HG02885 (cell line): Measurements from ENCODE around the gene METTL9.
"Not testable (repeated sequence)": the region's sequence is repeated elsewhere in the genome, so short reads cannot be mapped to it uniquely, and the experiment has no call there.

Source experiments
- ATAC-seq: cut with Tn5 transposase; IDR thresholded peaks from one replicate; pipeline ENCODE4 v1.9.1; 2021; ENCODE audit warnings: mild to moderate bottlenecking; ENCODE audit not compliant: unreplicated experiment, poor library complexity

The METTL9 gene

GRCh38 chr16:21631376-21631775 lies 32.0 kb downstream of the METTL9 start:
- not testable (repeated sequence) for ATAC-seq

GRCh38 chr16:21631951-21632575 lies 32.7 kb downstream of the METTL9 start:
- not testable (repeated sequence) for ATAC-seq

- ATAC-seq, result no peak
Measured at GRCh38 chr16:21634216-21634615, 34.8 kb downstream of the METTL9 start.

DNA sequence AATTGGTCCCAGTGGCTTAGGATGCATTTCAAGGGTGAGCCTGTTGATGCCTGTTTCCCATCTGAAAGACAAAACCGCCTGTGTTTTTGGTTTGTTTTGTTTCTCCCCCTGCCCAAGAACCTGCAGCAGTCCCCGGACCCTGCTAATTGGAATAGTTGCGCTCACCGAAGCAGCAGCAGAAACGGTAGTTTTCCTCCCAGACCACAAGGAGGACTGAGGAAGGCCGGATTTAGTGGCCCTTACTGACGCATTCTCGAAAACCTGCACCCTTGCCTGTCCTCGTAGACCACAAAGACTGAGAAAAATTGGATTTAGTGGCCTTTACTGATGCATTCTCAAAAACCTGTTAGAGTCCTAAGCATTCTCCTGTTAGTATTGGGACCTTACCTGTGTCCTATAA lies 36.3 kb downstream of the METTL9 start:
- not testable (repeated sequence) for ATAC-seq

GRCh38 chr16:21637032-21637968 lies 37.9 kb downstream of the METTL9 start:
- no peak for ATAC-seq

DNA sequence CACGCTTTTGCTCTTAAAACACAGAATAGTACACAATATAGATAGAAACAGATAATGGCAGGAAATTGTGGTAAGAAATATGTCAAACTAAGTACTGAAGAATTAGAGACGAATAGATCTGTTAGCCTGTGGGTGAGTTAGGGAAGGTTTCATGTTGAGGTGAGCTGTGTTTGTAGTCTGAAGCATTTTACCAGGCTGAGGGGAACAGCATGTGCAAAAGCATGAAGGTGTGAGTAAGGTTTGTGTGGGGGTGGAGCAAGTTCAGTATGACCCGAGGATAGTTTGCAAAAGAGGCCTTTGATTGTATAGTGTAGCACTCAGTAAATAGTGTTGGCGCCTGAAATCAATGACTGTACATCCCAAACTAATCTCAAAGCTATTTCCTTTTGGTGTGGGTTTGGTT lies 39.2 kb downstream of the METTL9 start:
- ATAC-seq, result no peak

DNA sequence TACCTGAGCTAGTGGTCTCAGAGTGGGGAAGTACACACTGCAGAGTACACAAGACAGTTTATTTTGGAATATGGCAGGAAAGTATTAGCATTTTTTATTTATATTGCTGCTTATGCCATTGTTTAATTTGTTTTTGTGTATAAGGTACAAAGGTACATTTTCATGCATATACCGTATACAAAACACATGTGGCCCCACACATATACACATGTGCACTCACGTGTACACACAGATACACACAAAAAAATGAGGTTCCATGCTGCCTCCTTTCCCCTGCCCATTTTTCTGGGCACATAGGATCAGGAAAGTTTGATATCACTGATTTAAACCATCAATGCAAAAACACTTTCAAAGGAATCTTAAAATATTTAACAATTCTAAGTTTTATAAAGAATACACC lies 40.1 kb downstream of the METTL9 start:
- no peak for ATAC-seq

- ATAC-seq, result no peak
Measured at GRCh38 chr16:21641916-21642315, 42.5 kb downstream of the METTL9 start.

DNA sequence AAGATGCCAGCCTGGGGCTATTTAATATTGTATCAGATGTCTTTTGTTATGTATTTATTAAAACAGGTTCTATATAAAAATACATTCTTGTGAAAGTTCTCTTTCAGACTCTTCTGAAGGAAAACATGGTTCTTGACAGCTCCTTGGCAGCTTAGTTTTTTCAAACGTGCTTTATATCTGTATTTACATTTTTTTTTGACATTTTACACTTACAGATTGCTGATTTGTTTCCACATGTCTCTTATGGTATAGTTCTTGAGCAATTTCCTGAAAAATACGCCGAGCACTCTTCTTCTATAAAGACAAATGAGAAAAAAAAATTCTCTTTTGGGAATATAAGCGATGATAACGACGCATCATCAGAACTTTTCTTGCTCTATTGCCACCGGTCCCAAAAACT lies 43.5 kb downstream of the METTL9 start:
- ATAC-seq, result no peak

GRCh38 chr16:21643785-21644184 lies 44.4 kb downstream of the METTL9 start:
- no peak for ATAC-seq

GRCh38 chr16:21644674-21645073 lies 45.3 kb downstream of the METTL9 start:
- no peak for ATAC-seq

DNA sequence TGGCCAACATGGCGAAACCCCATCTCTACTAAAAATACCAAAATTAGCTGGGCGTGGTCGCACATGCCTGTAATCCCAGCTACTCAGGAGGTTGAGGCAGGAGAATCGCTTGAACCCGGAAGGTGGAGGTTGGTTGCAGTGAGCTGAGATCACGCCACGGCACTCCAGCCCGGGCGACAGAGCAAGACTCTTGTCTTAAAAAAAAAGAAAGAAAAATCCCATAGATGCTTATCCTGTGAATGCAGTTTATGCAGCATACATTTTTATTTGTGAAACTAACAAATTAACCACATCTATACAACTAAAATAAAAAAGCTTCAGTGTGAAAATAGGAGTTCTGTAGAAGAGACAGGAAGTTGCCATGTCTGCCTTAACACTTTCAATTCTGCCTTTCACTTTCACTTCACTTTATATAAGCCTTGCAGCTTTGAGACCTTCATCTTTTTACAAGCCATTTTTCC lies 45.9 kb downstream of the METTL9 start:
- ATAC-seq, result no peak

- ATAC-seq, result no peak
Measured at GRCh38 chr16:21646091-21646490, 46.7 kb downstream of the METTL9 start.

GRCh38 chr16:21646721-21647561 lies 47.6 kb downstream of the METTL9 start:
- ATAC-seq, result peak; percentile 88

GRCh38 chr16:21647562-21648164 lies 48.3 kb downstream of the METTL9 start:
- no peak for ATAC-seq

GRCh38 chr16:21649826-21650406 lies 50.5 kb downstream of the METTL9 start:
- ATAC-seq, result not testable (repeated sequence)

GRCh38 chr16:21650521-21650920 lies 51.1 kb downstream of the METTL9 start:
- ATAC-seq, result no peak

DNA sequence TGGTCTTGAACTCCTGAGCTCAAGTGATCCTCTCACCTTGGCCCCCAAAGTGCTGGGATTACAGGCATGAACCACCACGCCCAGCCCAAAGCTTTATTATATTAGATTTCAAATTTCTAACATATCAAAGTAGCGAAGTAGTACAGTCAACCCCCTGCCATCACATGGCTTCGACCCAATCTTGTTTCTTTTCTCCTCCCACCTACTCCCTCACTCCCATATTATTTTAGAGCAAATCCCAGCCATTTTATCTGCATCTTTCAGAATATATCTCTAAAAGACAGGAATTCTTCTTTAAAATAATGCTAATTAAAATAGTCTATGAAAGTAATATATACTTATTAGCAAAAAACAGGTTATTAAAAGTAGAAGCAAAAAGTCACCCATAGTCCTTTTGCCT lies 52.1 kb downstream of the METTL9 start:
- no peak for ATAC-seq

GRCh38 chr16:21652453-21652852 lies 53.1 kb downstream of the METTL9 start, which contains the start of gene IGSF6:
IGSF6 (minus strand) TSS chr16:21652608; CDS start chr16:21652598, 10 bp downstream.
- no peak for ATAC-seq

DNA sequence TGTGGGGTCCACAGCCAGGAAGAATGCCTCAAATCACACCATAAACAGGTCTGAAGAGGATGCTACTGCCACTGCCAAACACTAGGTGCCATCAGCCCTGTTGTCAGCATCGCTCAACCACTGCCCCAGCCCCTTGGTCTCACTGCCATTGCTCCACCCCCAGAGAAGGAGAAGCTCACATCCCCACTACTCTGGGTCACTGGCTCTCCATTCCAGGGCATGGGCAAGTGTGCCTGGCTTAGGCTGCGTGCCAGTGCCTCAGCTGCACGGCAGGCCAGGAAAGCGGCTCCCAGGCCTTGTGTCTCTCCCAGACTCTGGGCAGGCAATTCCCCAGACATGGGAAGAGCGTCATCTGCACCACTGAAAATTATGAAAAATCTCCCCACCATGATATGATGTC lies 54.2 kb downstream of the METTL9 start:
- no peak for ATAC-seq
